HUES48 (cell line): ENCODE measurements around the gene PSPN.

Source experiments
- H3K27ac ChIP-seq: one replicate; pipeline ENCODE4 v1.7.0; 2013; ENCODE audit warnings: low read depth, low read length, inconsistent platforms
- H3K27me3 ChIP-seq: 2 replicates; pipeline ENCODE4 v1.6.1; 2013; ENCODE audit warnings: mild to moderate bottlenecking, low read length; ENCODE audit not compliant: control insufficient read depth, insufficient read depth
- H3K36me3 ChIP-seq: 2 replicates; pipeline ENCODE4 v1.6.1; 2013; ENCODE audit warnings: low read length; ENCODE audit not compliant: control insufficient read depth, insufficient read depth
- H3K4me1 ChIP-seq: 2 replicates; pipeline ENCODE4 v1.6.1; 2013; ENCODE audit warnings: mild to moderate bottlenecking, low read length; ENCODE audit not compliant: control insufficient read depth, insufficient read depth
- H3K4me3 ChIP-seq: 2 replicates; pipeline ENCODE4 v1.5.1; 2013; ENCODE audit warnings: mild to moderate bottlenecking, low read depth, low read length
- H3K9ac ChIP-seq: 2 replicates; pipeline ENCODE4 v1.6.1; 2013; ENCODE audit warnings: mild to moderate bottlenecking, low read depth, low read length, moderate library complexity
- H3K9me3 ChIP-seq: 2 replicates; pipeline ENCODE4 v1.6.1; 2013; ENCODE audit warnings: low read length; ENCODE audit not compliant: control insufficient read depth, insufficient read depth

PSPN gene

GRCh38 chr19:6415591-6416190 lies 40.0 kb upstream of the PSPN start:
- Histone ChIP-seq H3K36me3 (peaks cover 70% of the 10 kb centered on the region), H3K27me3 (no peaks in the 10 kb centered on the region), H3K4me1 (peaks cover 6% of the 10 kb centered on the region; the same call in 1 of the 2 replicates), H3K9ac (no peak overlapping the region), H3K4me3 (no peak overlapping the region), H3K9me3 (no peaks in the 10 kb centered on the region), H3K27ac (no peak overlapping the region)

DNA sequence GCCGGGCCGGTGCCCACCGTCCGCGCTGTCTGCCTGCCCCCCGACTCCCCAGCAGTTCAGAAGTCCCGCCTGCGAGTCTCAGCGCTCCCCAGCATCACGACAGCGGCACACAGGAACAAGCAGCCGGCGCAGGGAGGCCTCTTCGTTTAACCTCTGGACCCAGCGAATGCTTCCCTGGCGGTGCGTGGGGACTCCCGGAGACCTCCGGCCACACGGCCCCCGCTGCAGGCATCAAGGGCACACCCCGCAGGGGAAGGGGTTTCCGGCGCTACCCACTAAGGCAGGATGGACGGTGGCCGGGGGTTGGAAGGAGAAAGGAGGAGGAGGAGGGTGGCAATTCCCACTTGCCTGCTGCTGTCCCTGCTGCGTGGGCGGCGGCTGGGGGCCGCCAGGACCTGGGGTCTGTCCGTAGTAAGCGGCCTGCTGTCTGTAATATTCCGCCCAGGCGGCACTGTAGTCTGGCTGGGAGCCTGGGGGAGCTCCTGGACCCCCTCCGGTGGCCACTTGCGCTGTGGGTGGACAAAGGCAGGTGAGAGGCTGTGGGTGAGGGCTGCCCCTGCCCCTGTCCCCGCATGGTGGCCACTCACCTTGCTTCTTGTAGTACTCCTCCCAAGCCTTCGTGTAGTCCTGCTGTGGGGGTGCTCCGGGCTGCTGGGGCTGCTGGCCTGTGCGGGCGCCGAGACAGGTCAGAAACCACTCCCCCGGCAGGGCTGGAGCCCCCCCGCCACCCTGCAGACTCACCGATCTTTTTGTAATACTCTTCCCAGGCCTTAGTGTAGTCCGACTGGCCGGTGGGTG lies 39.3 kb upstream of the PSPN start:
- Histone ChIP-seq H3K9me3 (no peaks in the 10 kb centered on the region), H3K36me3 (peaks cover 64% of the 10 kb centered on the region), H3K4me3 (no peak overlapping the region)

GRCh38 chr19:6413721-6414643 lies 38.2 kb upstream of the PSPN start:
- no peaks in the 10 kb centered on the region for H3K9me3 ChIP-seq
- H3K27me3 ChIP-seq, result no peaks in the 10 kb centered on the region
- peaks cover 53% of the 10 kb centered on the region for H3K36me3 ChIP-seq
- no peak overlapping the region for H3K9ac ChIP-seq
- H3K27ac ChIP-seq, result no peak overlapping the region
- no peak overlapping the region for H3K4me3 ChIP-seq
- peaks cover 6% of the 10 kb centered on the region; the same call in 1 of the 2 replicates for H3K4me1 ChIP-seq

More for the DNA sequence above, 39.3 kb upstream of the PSPN start:
- Histone ChIP-seq H3K27me3 (no peaks in the 10 kb centered on the region), H3K27ac (peak overlapping the region; percentile 5), H3K9ac (no peak overlapping the region), H3K4me1 (peaks cover 6% of the 10 kb centered on the region; the same call in 1 of the 2 replicates)

DNA sequence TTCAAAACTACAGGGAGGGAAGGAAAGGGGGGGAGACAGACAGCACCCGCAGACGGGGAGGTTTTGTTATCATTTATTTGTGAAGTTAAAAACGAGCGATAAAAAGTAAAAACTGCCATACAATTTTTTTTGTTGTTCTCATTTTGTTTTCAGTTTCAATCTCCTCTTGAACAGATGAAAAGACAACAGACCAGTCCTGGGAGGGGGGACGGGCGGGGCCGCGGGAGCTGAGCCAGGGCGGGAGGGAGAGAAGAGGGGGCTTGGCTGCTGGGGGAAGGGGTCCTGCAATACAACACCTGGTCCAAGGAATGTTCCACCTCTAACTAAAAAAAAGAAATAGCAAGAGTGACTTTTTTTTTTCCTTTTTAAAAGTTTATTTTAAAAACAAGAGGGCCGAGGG lies 37.6 kb upstream of the PSPN start:
- no peaks in the 10 kb centered on the region for H3K27me3 ChIP-seq
- no peaks in the 10 kb centered on the region for H3K9me3 ChIP-seq
- H3K4me1 ChIP-seq, result peaks cover 6% of the 10 kb centered on the region; the same call in 1 of the 2 replicates
- no peak overlapping the region for H3K4me3 ChIP-seq
- no peak overlapping the region for H3K9ac ChIP-seq
- peaks cover 46% of the 10 kb centered on the region for H3K36me3 ChIP-seq
- no peak overlapping the region for H3K27ac ChIP-seq

DNA sequence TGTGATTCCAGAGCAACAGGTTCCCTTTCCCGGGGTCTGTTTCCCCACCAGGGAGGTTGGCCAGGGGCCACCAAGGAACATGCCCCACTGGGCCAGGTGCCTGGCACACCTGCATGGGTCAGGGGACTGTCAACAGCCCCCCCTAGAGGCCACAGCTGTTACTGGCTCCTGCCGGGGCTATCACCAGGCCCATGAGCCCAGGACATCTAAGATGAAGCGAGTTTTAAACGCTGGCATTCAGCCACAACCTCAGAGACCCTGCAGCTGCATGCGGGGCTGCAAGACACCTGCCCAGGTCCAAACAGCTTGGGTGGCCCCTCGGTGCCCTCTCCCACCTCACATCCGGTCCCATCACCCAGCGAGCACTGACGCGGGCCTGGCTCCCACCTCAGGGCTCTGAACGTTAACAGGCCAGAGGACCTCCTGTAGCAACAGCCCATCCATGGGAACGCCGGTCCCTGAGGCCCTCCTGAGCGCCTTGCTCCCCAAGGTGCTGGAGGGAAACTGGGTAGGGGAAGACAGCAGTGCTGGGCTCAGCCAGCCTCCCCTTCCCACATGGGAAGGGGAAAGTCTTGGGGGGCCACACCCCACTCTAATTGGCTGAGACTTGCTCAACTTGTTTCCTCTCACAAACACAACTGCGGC lies 36.8 kb upstream of the PSPN start:
- H3K4me3 ChIP-seq, result no peak overlapping the region
- H3K9ac ChIP-seq, result no peak overlapping the region
- H3K27me3 ChIP-seq, result no peaks in the 10 kb centered on the region
- H3K4me1 ChIP-seq, result peaks cover 6% of the 10 kb centered on the region; the same call in 1 of the 2 replicates
- no peaks in the 10 kb centered on the region for H3K9me3 ChIP-seq
- H3K27ac ChIP-seq, result peak overlapping the region; percentile 64
- H3K36me3 ChIP-seq, result peaks cover 39% of the 10 kb centered on the region

DNA sequence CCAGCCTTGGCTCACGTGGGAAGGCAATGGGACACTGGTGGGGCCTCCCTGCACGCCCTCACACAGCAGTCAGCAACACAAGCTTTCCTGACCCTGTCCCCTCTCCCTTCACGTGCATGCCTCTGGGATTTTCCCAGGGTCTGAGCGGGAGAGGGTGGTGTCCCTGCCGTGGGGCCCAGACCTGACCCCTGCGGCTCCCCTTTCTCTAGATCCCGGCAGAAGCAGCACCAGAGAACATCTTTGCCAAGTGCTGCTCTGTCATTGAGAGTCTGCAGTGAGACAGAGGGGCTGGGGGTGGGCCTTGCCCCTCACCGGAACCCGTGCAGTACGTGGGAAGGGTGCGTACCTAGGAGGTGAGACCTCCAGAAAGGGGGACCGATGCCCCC lies 36.3 kb upstream of the PSPN start:
- Histone ChIP-seq H3K36me3 (peaks cover 34% of the 10 kb centered on the region), H3K27me3 (no peaks in the 10 kb centered on the region), H3K27ac (peak overlapping the region; percentile 26), H3K4me3 (no peak overlapping the region), H3K9me3 (no peaks in the 10 kb centered on the region), H3K9ac (no peak overlapping the region), H3K4me1 (peaks cover 6% of the 10 kb centered on the region; the same call in 1 of the 2 replicates)

- no peak overlapping the region for H3K4me3 ChIP-seq
- no peak overlapping the region for H3K9ac ChIP-seq
- H3K9me3 ChIP-seq, result no peaks in the 10 kb centered on the region
- H3K27ac ChIP-seq, result no peak overlapping the region
- H3K27me3 ChIP-seq, result no peaks in the 10 kb centered on the region
- H3K36me3 ChIP-seq, result peaks cover 8% of the 10 kb centered on the region
- peaks cover 6% of the 10 kb centered on the region; the same call in 1 of the 2 replicates for H3K4me1 ChIP-seq
Measured at GRCh38 chr19:6409346-6409745, 33.6 kb upstream of the PSPN start.

- Histone ChIP-seq H3K4me1 (no peaks in the 10 kb centered on the region), H3K27me3 (no peaks in the 10 kb centered on the region), H3K4me3 (no peak overlapping the region), H3K9me3 (no peaks in the 10 kb centered on the region), H3K9ac (no peak overlapping the region), H3K27ac (no peak overlapping the region), H3K36me3 (no peaks in the 10 kb centered on the region)
Measured at GRCh38 chr19:6406401-6406800, 30.7 kb upstream of the PSPN start.

GRCh38 chr19:6402837-6403608 lies 27.3 kb upstream of the PSPN start:
- H3K4me3 ChIP-seq, result no peak overlapping the region
- H3K9me3 ChIP-seq, result no peaks in the 10 kb centered on the region
- no peak overlapping the region for H3K9ac ChIP-seq

GRCh38 chr19:6402058-6402457 lies 26.3 kb upstream of the PSPN start:
- H3K4me1 ChIP-seq, result no peaks in the 10 kb centered on the region
- H3K9ac ChIP-seq, result no peak overlapping the region
- H3K27me3 ChIP-seq, result no peaks in the 10 kb centered on the region
- H3K4me3 ChIP-seq, result no peak overlapping the region
- no peak overlapping the region for H3K27ac ChIP-seq
- no peaks in the 10 kb centered on the region for H3K9me3 ChIP-seq
- no peaks in the 10 kb centered on the region for H3K36me3 ChIP-seq

More at GRCh38 chr19:6402837-6403608, 27.3 kb upstream of the PSPN start:
- Histone ChIP-seq H3K36me3 (no peaks in the 10 kb centered on the region), H3K4me1 (no peaks in the 10 kb centered on the region), H3K27ac (no peak overlapping the region), H3K27me3 (no peaks in the 10 kb centered on the region)
